Endodermal cell (in vitro differentiated cells): ENCODE results near the gene TBC1D28. TPM values are rescaled to one million over a fixed set of nuclear protein-coding genes. Genes with fewer than 3 reads are reported as not detected.
A peak's percentile ranks its signal among the peaks of the same experiment; 100 is the strongest.
"Not testable (repeated sequence)": the region's sequence is repeated elsewhere in the genome, so short reads cannot be mapped to it uniquely, and the experiment has no call there.

Source experiments
- DNase-seq: peaks from one replicate; pipeline ENCODE4 v3.0.0-alpha.2; 2017
- H3K27ac ChIP-seq: 2 replicates; pipeline ENCODE4 v1.5.1; 2013; ENCODE audit warnings: mild to moderate bottlenecking, low read depth, low read length, moderate library complexity
- H3K27me3 ChIP-seq: 2 replicates; pipeline ENCODE4 v1.6.1; 2013; ENCODE audit warnings: mild to moderate bottlenecking, low read length, moderate library complexity; ENCODE audit not compliant: insufficient read depth, control insufficient read depth, poor library complexity, severe bottlenecking
- H3K36me3 ChIP-seq: 2 replicates; pipeline ENCODE4 v1.7.0; 2013; ENCODE audit warnings: mild to moderate bottlenecking, low read length, moderate library complexity; ENCODE audit not compliant: control insufficient read depth, insufficient read depth
- H3K4me1 ChIP-seq: one replicate; pipeline ENCODE4 v1.7.0; 2013; ENCODE audit warnings: low read length; ENCODE audit not compliant: control insufficient read depth, insufficient read depth
- H3K4me3 ChIP-seq: 2 replicates; pipeline ENCODE4 v1.5.1; 2013; ENCODE audit warnings: mild to moderate bottlenecking, low read length, moderate library complexity
- H3K9ac ChIP-seq: 2 replicates; pipeline ENCODE4 v1.6.1; 2013; ENCODE audit warnings: mild to moderate bottlenecking, low read length, moderate library complexity; ENCODE audit not compliant: poor library complexity, severe bottlenecking; ENCODE audit errors: extremely low read depth
- H3K9me3 ChIP-seq: 2 replicates; pipeline ENCODE4 v1.6.1; 2013; ENCODE audit warnings: mild to moderate bottlenecking, low read length, moderate library complexity; ENCODE audit not compliant: control insufficient read depth
- H3K27ac Mint-ChIP-seq: 2 replicates; pipeline ENCODE4 v1.8.0; 2020; ENCODE audit warnings: mixed read lengths
- H3K27me3 Mint-ChIP-seq: 2 replicates; pipeline ENCODE4 v1.8.0; 2021; ENCODE audit warnings: mild to moderate bottlenecking, mixed read lengths; ENCODE audit not compliant: insufficient read depth
- H3K36me3 Mint-ChIP-seq: 2 replicates; pipeline ENCODE4 v1.8.0; 2020; ENCODE audit warnings: low read depth, mixed read lengths
- H3K4me1 Mint-ChIP-seq: 2 replicates; pipeline ENCODE4 v1.8.0; 2020; ENCODE audit warnings: mixed read lengths
- H3K4me3 Mint-ChIP-seq: 2 replicates; pipeline ENCODE4 v1.8.0; 2020; ENCODE audit warnings: mild to moderate bottlenecking, moderate library complexity, mixed read lengths
- H3K9me3 Mint-ChIP-seq: 2 replicates; pipeline ENCODE4 v1.8.0; 2020; ENCODE audit warnings: mild to moderate bottlenecking, mixed read lengths
- WGBS, 2 experiments: methylation state at CpG; one replicate each; pipeline versions ENCODE4 v1.1.5 to v1.1.7; 2013; ENCODE audit warnings: missing lambda C conversion rate in 2 of 2, mixed read lengths in 1 of 2; ENCODE audit not compliant: insufficient coverage in 1 of 2, insufficient read length in 1 of 2; 5-methylcytosine and 5-hydroxymethylcytosine counted together
- total RNA-seq, 2 donors: library from RNA; stranded (reverse); fragmentation: NEBNext Ultra II Directional in 1 of 2; extraction: Animal tissue kit (Norgen Biotek cat#: 25700) in 1 of 2; gene quantifications; 2 replicates in 1 of 2; 3 replicates in 1 of 2; pipeline ENCODE4 v1.2.1, GENCODE V29; 2021

The TBC1D28 gene
- total RNA-seq, 2 donors from 2014 or later = not detected

GRCh38 chr17:18668625-18669024, 24.4 kb upstream of the TBC1D28 start:
- not testable (repeated sequence) for H3K27ac Mint-ChIP-seq, H3K27me3 Mint-ChIP-seq, H3K27me3 ChIP-seq, H3K4me3 ChIP-seq, H3K4me3 Mint-ChIP-seq, DNase-seq, H3K4me1 Mint-ChIP-seq, H3K27ac ChIP-seq, H3K4me1 ChIP-seq, H3K9ac ChIP-seq
- Mint-ChIP-seq H3K36me3 (peaks cover 52% of the 10 kb centered on the region), H3K9me3 (peaks cover 52% of the 10 kb centered on the region)
- peaks cover 38% of the 10 kb centered on the region for H3K36me3 ChIP-seq
- peaks cover 52% of the 10 kb centered on the region for H3K9me3 ChIP-seq
- WGBS, 2 experiments = 89 to 100% methylated on average over 1 of the region's 1 CpG

GRCh38 chr17:18667535-18667934, 23.3 kb upstream of the TBC1D28 start:
- not testable (repeated sequence) for H3K4me1 Mint-ChIP-seq, H3K9ac ChIP-seq, H3K27ac ChIP-seq, H3K27me3 Mint-ChIP-seq, H3K27me3 ChIP-seq, H3K4me1 ChIP-seq, H3K4me3 ChIP-seq, DNase-seq, H3K27ac Mint-ChIP-seq, H3K4me3 Mint-ChIP-seq
- whole genome bisulfite sequencing, 2 experiments = 98 to 100% methylated on average over 1 to 3 of the region's 3 CpGs
- H3K9me3 ChIP-seq = peaks cover 57% of the 10 kb centered on the region
- H3K36me3 ChIP-seq = peaks cover 36% of the 10 kb centered on the region
- peaks cover 47% of the 10 kb centered on the region for H3K36me3 Mint-ChIP-seq
- H3K9me3 Mint-ChIP-seq = peaks cover 61% of the 10 kb centered on the region

GRCh38 chr17:18666326-18666725, 22.1 kb upstream of the TBC1D28 start:
- not testable (repeated sequence) for H3K27ac ChIP-seq, H3K4me3 Mint-ChIP-seq, H3K27ac Mint-ChIP-seq, H3K27me3 ChIP-seq, H3K4me3 ChIP-seq, H3K4me1 Mint-ChIP-seq, H3K4me1 ChIP-seq, H3K9ac ChIP-seq, H3K27me3 Mint-ChIP-seq, DNase-seq
- no CpG with 5 or more reads among the region's 2 CpGs for WGBS, 2 experiments
- Histone ChIP-seq H3K9me3 (peaks cover 60% of the 10 kb centered on the region), H3K36me3 (peaks cover 30% of the 10 kb centered on the region)
- Mint-ChIP-seq H3K36me3 (peaks cover 41% of the 10 kb centered on the region), H3K9me3 (peaks cover 65% of the 10 kb centered on the region)

GRCh38 chr17:18661924-18662624, 17.9 kb upstream of the TBC1D28 start:
- H3K27me3 Mint-ChIP-seq, DNase-seq, H3K27me3 ChIP-seq, H3K36me3 ChIP-seq, H3K36me3 Mint-ChIP-seq, H3K4me3 Mint-ChIP-seq, H3K9ac ChIP-seq, H3K27ac ChIP-seq, H3K27ac Mint-ChIP-seq, H3K4me1 Mint-ChIP-seq, H3K4me1 ChIP-seq: not testable (repeated sequence)
- Histone ChIP-seq H3K9me3 (peaks cover 32% of the 10 kb centered on the region), H3K4me3 (peak overlapping the region; percentile 47)
- 91% methylated on average over 3 of the region's 5 CpGs; no CpG with 5 or more reads in 1 of the 2 experiments for WGBS, 2 experiments
- H3K9me3 Mint-ChIP-seq = peaks cover 50% of the 10 kb centered on the region

GRCh38 chr17:18650094-18650493, 5.9 kb upstream of the TBC1D28 start:
- H3K9ac ChIP-seq, H3K27ac Mint-ChIP-seq, H3K9me3 Mint-ChIP-seq, H3K4me3 Mint-ChIP-seq, H3K36me3 ChIP-seq, H3K4me1 Mint-ChIP-seq, H3K27ac ChIP-seq, DNase-seq, H3K9me3 ChIP-seq, H3K4me3 ChIP-seq, H3K27me3 Mint-ChIP-seq, H3K36me3 Mint-ChIP-seq, H3K4me1 ChIP-seq, H3K27me3 ChIP-seq: not testable (repeated sequence)
- whole genome bisulfite sequencing, 2 experiments = 84 to 93% methylated on average over 5 to 21 of the region's 23 CpGs

GRCh38 chr17:18643124-18643523, 1.1 kb downstream of the TBC1D28 start:
- not testable (repeated sequence) for H3K9me3 Mint-ChIP-seq, H3K4me1 Mint-ChIP-seq, H3K4me3 Mint-ChIP-seq, H3K27ac ChIP-seq, H3K36me3 ChIP-seq, H3K27me3 ChIP-seq, H3K9me3 ChIP-seq, H3K27me3 Mint-ChIP-seq, H3K4me1 ChIP-seq, H3K36me3 Mint-ChIP-seq, H3K4me3 ChIP-seq, H3K27ac Mint-ChIP-seq, H3K9ac ChIP-seq
- peak; percentile 38 for DNase-seq
- WGBS, 2 experiments = 80% methylated on average over 2 of the region's 6 CpGs; no CpG with 5 or more reads in 1 of the 2 experiments

- H3K9me3 ChIP-seq, H3K4me1 ChIP-seq, H3K36me3 Mint-ChIP-seq, H3K27me3 ChIP-seq, H3K27ac ChIP-seq, H3K27ac Mint-ChIP-seq, H3K9me3 Mint-ChIP-seq, H3K4me3 Mint-ChIP-seq, H3K4me3 ChIP-seq, H3K4me1 Mint-ChIP-seq, H3K9ac ChIP-seq, H3K36me3 ChIP-seq: not testable (repeated sequence)
- peaks cover 16% of the 10 kb centered on the region for H3K27me3 Mint-ChIP-seq
- DNase-seq = peak; percentile 32
- 95 to 97% methylated on average over 4 to 11 of the region's 13 CpGs for WGBS, 2 experiments
Measured at GRCh38 chr17:18638357-18638756, 5.8 kb downstream of the TBC1D28 start.
